GF-D8 (cell line): Measurements from ENCODE around the gene HMGCS1.
"Not testable (repeated sequence)": the region's sequence is repeated elsewhere in the genome, so short reads cannot be mapped to it uniquely, and the experiment has no call there.

Source experiments
- DNase-seq: peaks from one replicate; lab custom pipeline; 2025; lab: John Stamatoyannopoulos, UW

Gene HMGCS1

DNA sequence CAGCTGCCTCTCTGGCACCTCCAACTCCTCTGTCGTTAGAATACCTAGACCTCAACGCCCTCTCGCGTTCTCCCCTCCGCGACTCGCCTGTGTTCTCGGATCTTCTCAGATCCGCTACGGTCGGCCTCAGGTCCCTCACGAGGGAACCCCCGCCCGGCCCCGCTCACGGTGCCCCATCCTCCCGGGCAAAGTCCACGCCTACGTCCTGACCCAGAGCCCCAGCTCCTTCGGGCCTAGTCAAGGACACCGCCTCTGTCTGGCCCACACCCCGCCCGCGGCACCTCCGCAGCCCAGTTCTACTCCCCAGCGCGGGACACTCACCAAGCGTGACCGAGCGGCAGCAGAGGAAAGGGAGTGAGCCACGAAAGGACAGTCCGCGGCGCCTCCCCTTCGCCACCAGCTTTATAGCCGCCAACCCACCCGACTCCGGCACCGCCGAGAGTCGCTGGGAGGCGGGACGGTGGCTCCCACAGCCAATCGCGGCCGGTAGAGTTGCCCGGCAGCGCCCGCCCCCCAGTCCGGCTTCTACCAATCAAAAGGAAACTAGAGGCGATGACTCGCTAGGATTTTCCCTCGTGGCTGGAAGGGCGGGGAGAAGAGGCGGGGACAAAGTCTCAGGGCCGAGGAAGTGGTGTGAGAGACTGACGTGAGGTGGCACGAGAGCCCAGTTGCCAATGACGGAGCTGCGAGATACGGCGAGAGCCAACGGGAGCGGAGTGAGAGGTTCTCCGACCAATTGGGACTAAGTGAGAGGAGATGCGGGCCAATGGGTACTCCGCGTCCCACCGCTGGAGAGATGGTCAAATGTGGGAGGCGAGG, at the start of gene HMGCS1:
Gene HMGCS1 (minus strand): TSS at position 378 of the 819 bp plus-strand sequence. CDS start 14,447 bp downstream, outside the sequence.
- DNase-seq, result peak; percentile 98

- DNase-seq, result no peak
These were observed 45.5 kb upstream of the HMGCS1 start for GRCh38 chr5:43358726-43359125.

DNA sequence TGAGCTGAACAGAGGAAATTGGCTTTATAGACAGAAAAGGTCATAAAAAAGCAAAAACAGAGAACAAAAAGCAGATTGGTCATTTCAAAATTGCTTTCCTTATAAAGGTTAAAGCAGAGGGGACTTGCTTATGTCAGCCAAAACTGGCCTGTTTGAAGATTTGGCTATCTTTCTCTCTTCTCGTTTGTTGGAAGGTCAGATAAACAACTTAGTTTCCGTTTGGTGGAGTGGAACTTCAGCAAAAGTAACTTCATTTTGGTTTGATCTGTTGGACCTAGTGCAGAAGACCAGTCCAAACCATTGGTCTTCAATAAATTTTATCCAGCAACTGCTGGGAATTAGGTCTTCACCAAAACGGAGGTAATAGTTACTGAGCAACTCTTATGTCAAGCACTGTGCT, 45.1 kb upstream of the HMGCS1 start:
- no peak for DNase-seq

DNA sequence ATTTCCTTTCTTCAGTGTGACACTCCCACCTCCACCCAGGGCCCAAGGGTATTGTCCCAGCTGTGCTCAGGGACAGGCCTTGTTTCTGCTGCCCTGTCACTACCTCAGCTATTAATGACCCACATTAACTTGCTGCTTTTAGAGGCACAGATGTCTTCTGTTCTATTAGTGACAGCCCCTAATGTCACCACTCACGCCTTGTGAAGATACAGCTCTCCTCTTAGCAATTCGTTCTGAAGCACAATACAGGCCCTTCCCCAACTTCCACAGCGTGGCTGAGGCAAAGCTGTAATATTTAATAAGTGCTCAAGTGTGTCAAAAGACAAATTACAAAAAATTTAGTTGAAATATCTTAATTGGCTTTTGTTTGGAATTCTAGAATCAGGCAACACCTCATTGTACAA, 44.7 kb upstream of the HMGCS1 start:
- no peak for DNase-seq

DNA sequence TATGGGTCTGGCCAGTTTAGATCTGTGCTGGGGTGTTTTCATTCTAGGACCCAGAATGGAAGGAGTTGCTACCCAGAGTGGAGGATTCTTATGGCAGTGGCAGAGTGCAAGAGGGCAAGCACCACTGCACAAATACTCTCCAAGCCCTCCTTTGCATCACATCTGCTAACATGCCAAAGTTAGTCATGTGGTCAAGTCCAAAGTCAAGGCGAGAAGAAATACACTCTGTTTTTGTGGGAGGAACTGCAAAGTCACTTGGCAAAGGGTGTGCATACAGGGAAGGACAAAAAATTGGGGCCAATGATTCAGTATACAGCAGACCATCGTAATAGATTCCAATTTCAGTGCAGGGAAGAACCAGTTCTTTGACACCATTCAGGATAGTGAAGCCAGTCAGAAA, 43.9 kb upstream of the HMGCS1 start:
- no peak for DNase-seq

GRCh38 chr5:43354774-43355173, 41.6 kb upstream of the HMGCS1 start:
- no peak for DNase-seq

- DNase-seq, result no peak
These were observed 40.5 kb upstream of the HMGCS1 start for GRCh38 chr5:43353668-43354067.

- no peak for DNase-seq
These were observed 39.7 kb upstream of the HMGCS1 start for GRCh38 chr5:43352915-43353314.

GRCh38 chr5:43352131-43352530, 38.9 kb upstream of the HMGCS1 start:
- DNase-seq, result no peak

DNA sequence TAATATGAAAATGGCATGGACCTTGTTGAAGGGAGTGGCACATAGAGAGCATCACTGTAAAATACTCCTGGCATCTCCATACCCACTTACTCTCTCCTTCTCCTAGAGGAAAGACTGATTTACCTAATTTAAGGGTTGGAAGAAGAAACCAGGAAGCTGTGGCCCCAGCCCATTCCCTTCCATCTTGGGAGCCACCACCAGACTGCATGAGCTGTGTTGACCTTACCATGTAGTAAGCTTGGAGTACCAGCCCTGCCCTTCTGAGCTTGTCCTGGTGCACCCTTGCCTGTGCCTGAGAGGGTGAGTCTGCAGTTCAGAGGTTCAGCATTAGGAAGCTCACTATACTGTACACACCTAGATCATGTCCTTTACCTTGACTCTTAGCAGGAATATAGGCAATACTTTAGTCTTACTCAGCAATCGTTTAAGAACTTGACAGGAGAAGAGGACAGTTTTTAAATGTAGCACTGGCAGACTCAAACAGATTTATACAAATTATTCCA, 35.7 kb upstream of the HMGCS1 start:
- no peak for DNase-seq

- DNase-seq, result no peak
These were observed 35.0 kb upstream of the HMGCS1 start for GRCh38 chr5:43348207-43348606.

- DNase-seq, result peak; percentile 56
These were observed 25.6 kb upstream of the HMGCS1 start for GRCh38 chr5:43338862-43339261.

DNA sequence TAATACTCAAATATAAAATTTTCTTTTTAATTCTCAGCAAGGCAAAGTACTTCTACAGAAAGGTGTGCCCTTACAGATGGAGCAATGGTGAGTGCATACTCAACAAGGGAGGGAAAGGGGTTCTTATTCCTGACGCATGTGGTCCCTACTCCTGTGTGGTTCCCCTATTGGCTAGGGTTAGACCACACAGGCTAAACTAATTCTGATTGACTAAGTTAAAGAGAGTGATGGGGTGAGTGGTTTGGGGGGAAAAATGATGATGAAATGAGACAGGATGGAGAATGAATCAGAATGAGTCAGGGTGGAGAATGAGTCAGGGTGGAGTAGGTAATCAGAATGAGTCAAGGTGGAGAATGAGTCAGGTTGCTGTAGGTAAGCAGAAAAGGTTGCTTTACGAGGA, 22.9 kb upstream of the HMGCS1 start:
- no peak for DNase-seq

- DNase-seq, result peak; percentile 55
These were observed 22.5 kb upstream of the HMGCS1 start for GRCh38 chr5:43335681-43336080.

- DNase-seq, result no peak
These were observed 19.2 kb upstream of the HMGCS1 start for GRCh38 chr5:43332401-43332800.

DNA sequence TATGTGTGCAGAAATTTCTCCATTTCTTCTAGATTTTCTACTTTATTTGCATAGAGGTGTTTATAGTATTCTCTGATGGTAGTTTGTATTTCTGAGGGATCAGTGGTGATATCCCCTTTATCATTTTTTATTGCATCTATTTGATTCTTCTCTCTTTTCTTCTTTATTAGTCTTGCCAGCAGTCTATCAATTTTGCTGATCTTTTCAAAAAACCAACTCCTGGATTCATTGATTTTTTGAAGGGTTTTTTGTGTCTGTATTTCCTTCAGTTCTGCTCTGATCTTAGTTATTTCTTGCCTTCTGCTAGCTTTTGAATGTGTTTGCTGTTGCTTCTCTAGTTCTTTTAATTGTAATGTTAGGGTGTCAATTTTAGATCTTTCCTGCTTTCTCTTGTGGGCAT, 12.4 kb upstream of the HMGCS1 start:
- DNase-seq, result not testable (repeated sequence)

- not testable (repeated sequence) for DNase-seq
These were observed 10.3 kb upstream of the HMGCS1 start for GRCh38 chr5:43323488-43323887.

DNA sequence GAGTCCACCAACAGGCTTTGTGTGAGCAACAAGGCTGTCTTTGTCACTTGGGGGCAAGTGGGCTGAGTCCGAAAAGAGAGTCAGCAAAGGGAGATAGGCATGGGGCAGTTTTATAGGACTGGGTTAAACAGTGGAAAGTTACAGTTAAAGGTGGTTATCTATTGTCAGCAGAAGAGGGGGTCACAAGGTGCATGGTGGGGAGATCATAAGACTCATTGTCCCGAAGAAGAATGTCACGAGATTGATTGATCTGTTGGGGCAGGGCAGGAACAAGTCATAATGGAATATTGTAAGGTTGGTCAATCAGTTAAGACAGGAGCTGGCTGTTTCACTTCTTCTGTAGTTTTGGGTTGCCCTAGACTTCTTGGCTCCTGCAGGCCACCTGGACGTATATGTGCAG, 7.6 kb upstream of the HMGCS1 start:
- no peak for DNase-seq

DNA sequence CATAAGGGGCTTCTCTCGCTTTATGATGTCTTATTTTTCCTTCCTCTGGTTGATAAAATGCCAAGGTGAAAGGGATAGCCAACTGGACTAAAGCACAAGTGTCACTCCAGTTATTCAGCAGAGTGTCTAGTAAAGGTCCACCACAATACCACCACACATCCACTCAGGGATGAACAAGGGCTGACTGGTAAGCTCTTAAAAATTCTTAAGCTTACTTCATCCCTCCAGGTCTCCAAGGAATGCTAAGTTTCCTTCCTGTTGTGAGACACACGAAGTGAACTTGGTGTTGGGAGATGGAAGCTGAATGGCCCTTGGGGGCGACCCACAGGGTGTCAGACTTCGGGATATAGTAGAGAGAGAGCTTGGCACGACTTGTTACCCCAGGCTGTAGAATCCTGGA, 3.2 kb upstream of the HMGCS1 start:
- no peak for DNase-seq

GRCh38 chr5:43315682-43316081, 2.5 kb upstream of the HMGCS1 start:
- no peak for DNase-seq

DNA sequence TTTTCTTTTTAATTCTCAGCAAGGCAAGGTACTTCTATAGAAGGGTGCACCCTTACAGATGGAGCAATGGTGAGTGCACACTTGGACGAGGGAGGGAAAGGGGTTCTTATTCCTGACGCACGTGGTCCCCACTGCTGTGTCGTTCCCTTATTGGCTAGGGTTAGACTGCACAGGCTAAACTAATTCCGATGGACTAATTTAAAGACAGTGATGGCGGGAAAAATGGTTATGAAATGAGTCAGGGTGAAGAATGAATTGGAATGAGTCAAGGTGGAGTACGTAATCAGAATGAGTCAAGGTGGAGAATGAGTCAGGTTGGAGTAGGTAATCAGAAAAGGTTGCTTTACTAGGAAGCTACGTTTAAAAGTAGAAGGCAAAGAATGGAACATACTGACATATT, 2.1 kb upstream of the HMGCS1 start:
- DNase-seq, result no peak

DNA sequence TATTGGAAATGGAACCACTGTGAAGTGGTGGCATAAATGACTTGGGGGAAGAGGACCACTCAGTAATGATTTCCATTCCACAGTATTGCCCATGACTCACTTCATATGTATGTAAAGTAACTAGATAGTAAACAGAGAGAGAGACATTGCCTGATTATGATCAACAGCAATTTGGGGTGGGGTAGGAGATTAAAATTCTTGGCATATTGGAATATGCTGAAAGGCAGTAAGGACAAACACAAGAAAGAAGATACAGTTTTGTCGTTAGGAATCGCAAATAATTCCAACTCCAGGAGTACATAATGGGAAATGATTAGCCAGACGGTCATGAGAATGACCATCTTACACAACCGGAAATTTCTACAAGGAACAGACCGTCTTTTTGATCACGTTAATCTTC, 1.5 kb upstream of the HMGCS1 start:
- DNase-seq, result no peak

DNA sequence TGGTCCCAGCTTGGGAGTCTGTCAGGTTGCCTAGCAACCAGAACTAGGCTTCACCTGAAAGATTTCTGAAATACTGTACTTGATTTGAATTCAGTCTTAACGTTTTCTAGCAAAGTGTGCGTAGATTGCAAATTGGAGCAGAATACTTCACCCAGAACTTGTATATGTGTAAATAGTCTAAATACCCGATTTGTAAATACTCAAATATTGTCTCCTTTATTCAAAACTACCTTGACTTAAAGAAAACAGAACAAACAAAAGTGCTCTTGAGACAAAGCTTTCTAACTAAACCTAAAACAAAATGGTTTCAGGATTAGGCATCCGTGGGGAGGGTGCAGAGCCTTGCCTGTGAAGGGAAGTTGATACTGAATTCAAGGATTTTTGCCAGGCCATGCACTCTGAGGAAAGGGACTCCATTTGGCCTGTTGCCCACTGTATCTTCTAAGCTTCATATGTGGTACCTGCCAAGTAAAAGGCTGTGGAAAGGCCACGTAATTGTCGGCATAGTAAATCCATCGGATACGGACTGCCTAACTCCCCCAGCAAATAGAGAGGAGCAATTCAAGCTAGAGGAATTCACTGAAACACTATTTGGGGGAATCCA, 744 bp upstream of the HMGCS1 start:
- DNase-seq, result no peak

DNA sequence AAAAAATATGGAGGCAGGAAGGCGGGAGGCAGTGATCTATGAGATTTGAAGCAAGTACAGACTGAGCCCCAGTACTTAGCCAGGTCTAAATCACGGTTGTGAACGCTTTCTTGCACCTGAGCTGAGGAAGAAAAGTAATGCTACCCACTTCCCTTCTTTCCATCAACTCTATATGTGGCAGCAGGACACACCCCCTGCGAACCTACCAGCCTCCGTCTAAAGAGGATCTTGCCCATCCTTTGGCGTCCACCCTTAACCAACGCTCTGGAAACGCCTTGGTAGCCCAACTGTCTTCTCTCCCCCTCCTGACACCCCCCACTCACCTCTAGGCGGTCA, 545 bp downstream of the HMGCS1 start:
- no peak for DNase-seq
